PC-3 (cell line): ENCODE results near the gene UQCR10. TPM values are rescaled to one million over a fixed set of nuclear protein-coding genes. Genes with fewer than 3 reads are reported as not detected.

Source experiments
- ATAC-seq: fragments of 200-7000 bp; cut with Tn5 transposase; 2 replicates; pipeline ENCODE4 v1.9.1; 2020; ENCODE audit warnings: mild to moderate bottlenecking, moderate library complexity
- BruUV-seq: library from RNA; stranded (reverse); fragments of 400-500 nt; replicated peaks from 2 replicates; lab custom pipeline; 2021; lab: Mats Ljungman, UMichigan
- CTCF ChIA-PET: fragments of 300-600 bp; sonication (Branson Sonifier 250); formaldehyde crosslinking; loops from one replicate; lab custom pipeline; 2022; ENCODE audit warnings: antibody characterized with exemption; lab: Charles Lee
- POLR2A ChIA-PET: fragments of 300-600 bp; sonication (Branson Sonifier 250); formaldehyde crosslinking; loops from one replicate; lab custom pipeline; 2022; ENCODE audit warnings: antibody characterized with exemption; ENCODE audit not compliant: unreplicated experiment; lab: Charles Lee
- DNase-seq: peaks from one replicate; pipeline ENCODE4 v3.0.0-alpha.2; 2015
- H2AFZ ChIP-seq: fragments of 300-600 bp; sonication (generic); 2 replicates; pipeline ENCODE4 v1.6.0; 2016; ENCODE audit warnings: antibody characterized with exemption, low read length
- H3F3A ChIP-seq: fragments of 300-600 bp; sonication (generic); one replicate; pipeline ENCODE4 v1.6.0; 2017; ENCODE audit warnings: antibody characterized with exemption, low read length, control low read depth, mild to moderate bottlenecking; ENCODE audit not compliant: unreplicated experiment
- H3K27ac ChIP-seq: fragments of 300-600 bp; sonication (generic); 2 replicates; pipeline ENCODE4 v1.5.1; 2016; ENCODE audit warnings: mild to moderate bottlenecking, low read length
- H3K27me3 ChIP-seq: fragments of 300-600 bp; sonication (generic); 2 replicates; pipeline ENCODE4 v1.6.1; 2016; ENCODE audit warnings: low read length, mixed read lengths
- H3K36me3 ChIP-seq: fragments of 300-600 bp; sonication (generic); 2 replicates; pipeline ENCODE4 v1.6.1; 2016; ENCODE audit warnings: low read depth, mixed run types, low read length, mixed read lengths
- H3K4me1 ChIP-seq: fragments of 300-600 bp; sonication (generic); 2 replicates; pipeline ENCODE4 v1.5.1; 2016; ENCODE audit warnings: low read length; ENCODE audit not compliant: insufficient read depth
- H3K4me2 ChIP-seq: fragments of 300-600 bp; sonication (generic); 2 replicates; pipeline ENCODE4 v1.6.0; 2016; ENCODE audit warnings: low read length
- H3K4me3 ChIP-seq: fragments of 300-600 bp; sonication (generic); 2 replicates; pipeline ENCODE4 v1.5.1; 2016; ENCODE audit warnings: mild to moderate bottlenecking, low read length, mixed read lengths
- H3K79me2 ChIP-seq: fragments of 300-600 bp; sonication (generic); 2 replicates; pipeline ENCODE4 v1.6.1; 2017; ENCODE audit warnings: low read length, mixed read lengths
- H3K9ac ChIP-seq: fragments of 300-600 bp; sonication (generic); 2 replicates; pipeline ENCODE4 v1.6.0; 2016; ENCODE audit warnings: mild to moderate bottlenecking, low read length
- H3K9me2 ChIP-seq: fragments of 300-600 bp; sonication (generic); replicated peaks from 2 replicates; pipeline ENCODE4 v1.6.1; 2016; ENCODE audit warnings: mixed run types, low read length, mixed read lengths
- H3K9me3 ChIP-seq: fragments of 300-600 bp; sonication (generic); 2 replicates; pipeline ENCODE4 v1.6.1; 2016; ENCODE audit warnings: low read length, mixed read lengths
- H4K20me1 ChIP-seq: fragments of 300-600 bp; sonication (generic); 2 replicates; pipeline ENCODE4 v1.6.1; 2016; ENCODE audit warnings: low read length, mixed read lengths
- CTCF ChIP-seq: fragments of 300-600 bp; sonication (generic); conservative IDR thresholded peaks from 2 replicates; pipeline ENCODE4 v1.5.1; 2017; ENCODE audit warnings: antibody characterized with exemption, low read depth, mild to moderate bottlenecking, low read length
- EZH2 ChIP-seq: fragments of 300-600 bp; sonication (generic); IDR thresholded peaks from one replicate; pipeline ENCODE4 v1.6.1; 2017; ENCODE audit warnings: antibody characterized with exemption, mild to moderate bottlenecking, low read length; ENCODE audit not compliant: unreplicated experiment
- EZH2phosphoT487 ChIP-seq: fragments of 300-600 bp; sonication (generic); IDR thresholded peaks from 2 replicates; pipeline ENCODE4 v1.6.1; 2018; ENCODE audit warnings: mild to moderate bottlenecking, antibody characterized with exemption, low read length, borderline replicate concordance
- intact Hi-C: fragments of 100-400 bp; cut with micrococcal nuclease; formaldehyde crosslinking; loops from 2 replicates; pipeline ENCODE4 v1.9.0; 2023
- total RNA-seq: library from RNA; depleted of rRNA; stranded (reverse); fragments of >200 nt; gene quantifications from 2 replicates; pipeline ENCODE4 v1.2.3, GENCODE V29; 2014

Gene UQCR10
- total RNA-seq, 1 experiment from 2014 or later: 196 TPM

- H3K9ac ChIP-seq: no peak overlapping the region
- H3F3A ChIP-seq: no peaks in the 10 kb centered on the region
- no peaks in the 10 kb centered on the region for H3K36me3 ChIP-seq
- H4K20me1 ChIP-seq: no peaks in the 10 kb centered on the region
- H2AFZ ChIP-seq: no peak overlapping the region
- no peak overlapping the region for H3K4me3 ChIP-seq
- H3K4me2 ChIP-seq: no peak overlapping the region
- H3K4me1 ChIP-seq: no peaks in the 10 kb centered on the region
- H3K27me3 ChIP-seq: no peaks in the 10 kb centered on the region
- no peaks in the 10 kb centered on the region for H3K9me3 ChIP-seq
- no peaks in the 10 kb centered on the region for H3K9me2 ChIP-seq
- no TSS peak for BruUV-seq
- intact Hi-C loops: no loop called here
- DNase-seq: no peak
- POLR2A ChIA-PET: no interaction called here
- CTCF ChIA-PET: no interaction called here
- H3K79me2 ChIP-seq: no peaks in the 10 kb centered on the region
- H3K27ac ChIP-seq: no peak overlapping the region
- ATAC-seq: no peak
- TF ChIP-seq EZH2phosphoT487: no peak
- no peak for TF ChIP-seq CTCF
- no peak for TF ChIP-seq EZH2
Measured at GRCh38 chr22:29750559-29751538, 16.3 kb upstream of the UQCR10 start.

GRCh38 chr22:29751669-29752068 lies 15.5 kb upstream of the UQCR10 start:
- TF ChIP-seq EZH2 (no peak), CTCF (no peak), EZH2phosphoT487 (no peak)
- intact Hi-C loops: no loop called here
- no peak for ATAC-seq
- Histone ChIP-seq H3K4me3 (no peak overlapping the region), H3K27me3 (no peaks in the 10 kb centered on the region), H3K9ac (no peak overlapping the region), H3K27ac (no peak overlapping the region), H3K36me3 (no peaks in the 10 kb centered on the region), H3K9me2 (no peaks in the 10 kb centered on the region), H3K9me3 (no peaks in the 10 kb centered on the region), H2AFZ (no peak overlapping the region), H3F3A (no peaks in the 10 kb centered on the region), H3K4me1 (no peaks in the 10 kb centered on the region), H3K79me2 (no peaks in the 10 kb centered on the region), H3K4me2 (no peak overlapping the region), H4K20me1 (no peaks in the 10 kb centered on the region)
- DNase-seq: no peak
- BruUV-seq: no TSS peak
- ChIA-PET CTCF (interaction anchor here (0.6 kb wide), 1 partner anchor 26 kb away, joined by 3 read pairs; no protein-coding TSS in a partner anchor), POLR2A (no interaction called here)
